SH-SY5Y (cell line): Measurements from ENCODE around the gene ERFE.

ENCODE experiments used
- GATA2 ChIP-seq: IDR thresholded peaks from 2 replicates; pipeline ENCODE4 v1.6.1; 2011; ENCODE audit warnings: mild to moderate bottlenecking, low read depth, low read length
- GATA3 ChIP-seq: IDR thresholded peaks from 2 replicates; pipeline ENCODE4 v1.6.1; 2011; ENCODE audit warnings: low read depth, mild to moderate bottlenecking, low read length, moderate library complexity

- no peak for TF ChIP-seq GATA2
- TF ChIP-seq GATA3 = no peak
Observed at GRCh38 chr2:238166391-238167343, 7.9 kb downstream of the ERFE start.
